MV-4-11 (cell line): ENCODE results near the gene ECM2.

ENCODE experiments used
- DNase-seq: peaks from one replicate; lab custom pipeline; 2025; lab: John Stamatoyannopoulos, UW

ECM2 gene

DNA sequence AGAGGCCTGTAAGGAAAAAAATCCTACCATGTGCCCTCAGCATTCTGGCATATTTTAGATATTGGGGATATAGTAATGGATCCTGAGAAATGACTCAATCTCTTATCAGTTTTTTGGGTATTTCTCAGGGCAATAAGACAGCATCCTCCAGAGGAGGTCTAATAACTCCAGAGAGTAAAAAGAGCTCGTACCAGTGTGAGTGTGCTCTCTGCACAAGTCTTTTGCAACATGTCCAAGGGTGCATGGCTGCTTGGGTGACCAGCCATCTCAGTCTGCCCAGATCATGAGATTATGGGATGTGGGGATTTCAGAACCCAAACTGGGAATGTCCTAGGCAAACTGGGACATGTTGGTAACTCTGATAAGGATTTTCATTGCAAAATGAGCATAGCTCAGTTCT, 68.7 kb downstream of the ECM2 start:
- no peak for DNase-seq

DNA sequence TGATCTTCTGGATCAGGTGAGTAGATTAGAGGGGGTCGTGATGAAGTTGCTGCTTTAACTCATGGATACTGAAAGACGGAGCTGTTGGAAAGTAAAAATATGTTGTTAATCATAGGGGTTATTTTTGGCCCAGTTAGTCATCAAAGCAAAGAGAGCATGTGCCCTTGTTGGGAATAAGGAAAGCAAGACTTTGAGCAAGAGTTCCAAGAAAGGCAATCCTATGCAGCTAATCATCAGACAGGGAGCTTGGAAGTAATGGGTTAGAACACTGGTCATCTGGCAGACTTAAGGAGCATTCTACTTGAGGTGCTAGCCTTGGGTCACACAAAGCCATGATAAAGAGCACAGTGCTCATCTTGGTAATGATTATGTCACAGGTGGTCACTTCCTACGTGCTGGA, 71.8 kb downstream of the ECM2 start:
- no peak for DNase-seq

DNA sequence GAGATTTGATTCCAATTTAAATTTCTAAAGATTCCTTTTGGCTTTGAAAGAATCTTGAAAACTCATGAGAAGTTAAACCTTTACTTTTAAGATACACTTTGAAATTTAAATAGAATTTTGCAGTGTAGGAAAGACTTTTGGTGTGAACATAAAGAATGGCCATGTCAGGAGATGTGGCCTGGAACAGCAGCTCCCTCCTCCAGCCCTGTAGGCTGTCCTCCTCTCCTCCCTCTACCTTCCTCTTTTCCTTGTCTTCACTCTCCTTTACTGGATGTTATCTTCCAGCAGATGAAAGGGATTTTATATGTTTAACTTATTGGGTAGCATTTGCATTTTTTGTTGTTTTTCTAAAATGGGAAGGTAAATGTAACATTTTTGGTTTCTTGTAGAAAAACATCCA, 72.4 kb downstream of the ECM2 start:
- no peak for DNase-seq

DNA sequence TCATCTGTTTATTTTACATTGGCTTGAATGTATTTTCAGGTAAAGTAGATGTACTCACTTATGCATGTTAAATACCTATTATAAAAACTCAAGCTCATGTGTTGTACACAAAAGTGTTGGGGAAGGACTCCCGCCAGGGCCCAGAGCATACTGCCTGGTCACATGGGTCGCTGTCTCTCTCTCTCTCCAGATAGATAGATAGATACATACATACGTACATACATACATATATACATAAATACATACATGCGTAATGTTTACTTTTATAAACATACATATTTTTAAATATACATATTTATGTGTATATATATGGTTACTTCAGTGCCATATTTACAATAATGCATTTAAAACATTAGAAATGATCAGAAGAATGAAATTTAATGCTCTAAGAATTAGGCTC, 78.2 kb downstream of the ECM2 start:
- DNase-seq = no peak

DNA sequence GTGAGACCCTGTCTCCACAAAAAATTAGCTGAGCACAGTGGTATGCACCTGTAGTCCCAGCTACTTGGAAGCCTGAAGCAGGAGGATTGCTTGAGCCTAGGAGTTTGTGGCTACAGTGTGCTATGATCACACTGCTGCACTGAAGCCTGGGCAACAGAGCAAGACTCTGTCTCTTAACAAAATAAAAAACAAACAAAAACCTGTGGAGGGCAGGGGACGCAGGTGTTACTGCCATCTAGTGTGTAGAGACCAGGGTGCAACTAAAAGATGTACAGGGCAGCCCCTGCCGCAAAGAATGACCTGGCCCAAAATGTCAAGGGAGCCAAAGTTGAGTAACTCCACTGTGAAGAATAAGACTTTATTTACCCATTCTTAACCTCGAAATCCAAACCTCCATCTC, 80.6 kb downstream of the ECM2 start:
- no peak for DNase-seq

DNA sequence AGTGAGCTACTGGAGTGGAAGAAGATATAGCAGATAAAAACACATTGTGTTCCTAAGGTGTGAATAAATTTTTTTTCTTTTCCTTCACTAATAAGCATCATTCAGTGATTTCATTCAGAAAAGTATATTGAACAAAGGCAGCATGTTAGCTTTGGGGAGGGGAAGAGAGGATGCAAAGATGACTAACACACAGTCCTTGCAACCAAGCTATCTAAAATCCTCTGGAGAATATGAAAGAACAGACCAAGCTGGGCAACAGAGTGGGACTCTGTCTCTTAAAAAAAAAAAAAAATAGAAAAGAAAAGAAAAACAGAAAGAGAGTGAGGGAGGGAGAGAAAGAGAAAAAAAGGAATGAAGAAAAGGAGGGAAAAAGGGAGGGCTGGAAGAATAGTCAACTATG, 89.3 kb downstream of the ECM2 start:
- DNase-seq = no peak
